ENCODE results near the gene DBX2.

Gene DBX2

DNA sequence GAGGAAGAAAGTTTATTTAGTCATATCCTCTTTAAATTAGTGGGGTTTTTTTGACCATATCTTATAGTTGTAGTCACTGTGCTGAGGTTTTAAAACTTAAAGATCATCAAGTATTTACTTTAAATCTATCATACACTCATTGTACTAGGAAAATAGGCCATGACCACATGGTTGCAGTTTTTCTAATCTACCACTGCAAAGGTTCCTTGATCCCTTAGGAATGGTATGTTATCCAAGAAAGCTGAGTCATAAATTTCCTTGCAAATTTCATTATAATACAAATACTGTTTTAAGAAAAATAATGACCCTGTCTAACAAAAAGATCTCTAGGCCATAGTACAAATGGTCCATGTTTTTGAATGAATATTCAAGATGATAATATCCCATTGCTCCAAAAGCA is 74.7 kb downstream of the DBX2 start:
- Histone ChIP-seq H3K4me2 (ENCODE audit: low read depth, low read length, poor library complexity, severe bottlenecking) (no peak overlapping the region), H3K36me3 (ENCODE audit: low read length) (no peaks in the 10 kb centered on the region), H3K79me2 (ENCODE audit: insufficient read depth, low read length) (no peaks in the 10 kb centered on the region), H4K20me1 (ENCODE audit: low read depth, low read length) (no peaks in the 10 kb centered on the region), H3K27ac (ENCODE audit: low read depth, low read length) (no peak overlapping the region), H3K4me3 (ENCODE audit: insufficient read depth, low read length, poor library complexity, severe bottlenecking) (no peak overlapping the region), H2AFZ (ENCODE audit: low read depth, low read length, severe bottlenecking) (no peak overlapping the region), H3K9me3 (ENCODE audit: insufficient read depth, low read length) (no peaks in the 10 kb centered on the region), H3F3A (ENCODE audit: insufficient read depth) (no peaks in the 10 kb centered on the region), H3K9me2 (replicated peaks; ENCODE audit: insufficient read depth, low read length) (no peaks in the 10 kb centered on the region), H3K27me3 (ENCODE audit: low read length) (no peaks in the 10 kb centered on the region), H3K9ac (ENCODE audit: low read length) (no peak overlapping the region)
- TF ChIP-seq EZH2phosphoT487 (conservative IDR thresholded peaks at IDR 0.05; ENCODE audit: low read length) = no peak
- TF ChIP-seq CTCF (IDR thresholded peaks at IDR 0.05; ENCODE audit: insufficient read depth, low read length, poor library complexity, severe bottlenecking) = no peak

- Histone ChIP-seq H3K9me3 (ENCODE audit: insufficient read depth, low read length) (no peaks in the 10 kb centered on the region), H3K36me3 (ENCODE audit: low read length) (no peaks in the 10 kb centered on the region), H2AFZ (ENCODE audit: low read depth, low read length, severe bottlenecking) (no peak overlapping the region), H3K4me3 (ENCODE audit: insufficient read depth, low read length, poor library complexity, severe bottlenecking) (no peak overlapping the region), H4K20me1 (ENCODE audit: low read depth, low read length) (no peaks in the 10 kb centered on the region), H3K9me2 (replicated peaks; ENCODE audit: insufficient read depth, low read length) (no peaks in the 10 kb centered on the region), H3F3A (ENCODE audit: insufficient read depth) (no peaks in the 10 kb centered on the region), H3K9ac (ENCODE audit: low read length) (no peak overlapping the region), H3K4me2 (ENCODE audit: low read depth, low read length, poor library complexity, severe bottlenecking) (no peak overlapping the region), H3K27me3 (ENCODE audit: low read length) (no peaks in the 10 kb centered on the region), H3K79me2 (ENCODE audit: insufficient read depth, low read length) (no peaks in the 10 kb centered on the region), H3K27ac (ENCODE audit: low read depth, low read length) (no peak overlapping the region)
- TF ChIP-seq CTCF (IDR thresholded peaks at IDR 0.05; ENCODE audit: insufficient read depth, low read length, poor library complexity, severe bottlenecking) (peak; percentile 64), EZH2phosphoT487 (conservative IDR thresholded peaks at IDR 0.05; ENCODE audit: low read length) (no peak)
Measured at GRCh38 chr12:44972746-44973421, 78.0 kb downstream of the DBX2 start.

DNA sequence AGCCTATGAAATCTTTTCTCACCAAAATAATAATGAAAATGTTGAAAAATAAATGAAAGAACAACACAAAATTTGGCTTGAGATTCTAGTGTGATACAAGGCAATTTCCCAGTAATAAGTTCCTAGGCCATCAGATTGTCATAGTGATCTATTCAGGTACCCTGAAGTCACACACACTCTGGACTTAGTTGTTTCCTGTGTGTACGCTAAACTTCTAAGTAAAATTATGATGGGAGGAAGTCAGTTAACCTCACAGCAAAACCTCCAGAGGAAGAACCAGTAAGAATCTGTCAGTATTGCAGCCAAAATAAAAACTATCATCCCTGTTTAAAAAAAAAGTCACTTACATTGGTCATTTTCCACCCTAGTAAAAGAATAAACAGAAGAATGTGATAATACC is 81.9 kb downstream of the DBX2 start:
- Histone ChIP-seq H3K9ac (ENCODE audit: low read length) (no peak overlapping the region), H3K36me3 (ENCODE audit: low read length) (no peaks in the 10 kb centered on the region)
- TF ChIP-seq EZH2phosphoT487 (conservative IDR thresholded peaks at IDR 0.05; ENCODE audit: low read length) (no peak), CTCF (IDR thresholded peaks at IDR 0.05; ENCODE audit: insufficient read depth, low read length, poor library complexity, severe bottlenecking) (no peak)

More for the DNA sequence above, 81.9 kb downstream of the DBX2 start:
- Histone ChIP-seq H3K9me2 (replicated peaks; ENCODE audit: insufficient read depth, low read length) (no peaks in the 10 kb centered on the region), H4K20me1 (ENCODE audit: low read depth, low read length) (no peaks in the 10 kb centered on the region), H3K79me2 (ENCODE audit: insufficient read depth, low read length) (no peaks in the 10 kb centered on the region), H3K27ac (ENCODE audit: low read depth, low read length) (no peak overlapping the region), H3K27me3 (ENCODE audit: low read length) (no peaks in the 10 kb centered on the region), H2AFZ (ENCODE audit: low read depth, low read length, severe bottlenecking) (no peak overlapping the region), H3K4me3 (ENCODE audit: insufficient read depth, low read length, poor library complexity, severe bottlenecking) (no peak overlapping the region), H3K9me3 (ENCODE audit: insufficient read depth, low read length) (no peaks in the 10 kb centered on the region), H3K4me2 (ENCODE audit: low read depth, low read length, poor library complexity, severe bottlenecking) (no peak overlapping the region), H3F3A (ENCODE audit: insufficient read depth) (no peaks in the 10 kb centered on the region)
